Measurements from ENCODE around the gene PTOV1. TPM values are rescaled to one million over a fixed set of nuclear protein-coding genes. Genes with fewer than 3 reads are reported as not detected.

Gene PTOV1
- total and polyA plus RNA-seq, 2 of the 13 experiments (the other 11 are each of a cell fraction or from before 2014, with no cell fraction given), result 63.5 to 68.5 TPM

GRCh38 chr19:49877879-49878743, 27.2 kb downstream of the PTOV1 start (continued):
- no peak for TF ChIP-seq ZNF720 (CRISPR knock-in tag; IDR thresholded peaks at IDR 0.05)
- TF ChIP-seq ZNF703 (CRISPR knock-in tag; IDR thresholded peaks at IDR 0.05; ENCODE audit: borderline replicate concordance), result no peak
- TF ChIP-seq CENPBD1 (CRISPR knock-in tag; IDR thresholded peaks at IDR 0.05; ENCODE audit: borderline replicate concordance, low read depth), result no peak
- no peak for TF ChIP-seq NPAS2 (CRISPR knock-in tag; IDR thresholded peaks at IDR 0.05; ENCODE audit: borderline replicate concordance)
- TF ChIP-seq RCOR2 (CRISPR knock-in tag; IDR thresholded peaks at IDR 0.05), result no peak
- TF ChIP-seq TAF1 (CRISPR knock-in tag; IDR thresholded peaks at IDR 0.05), result peak; percentile 53
- TF ChIP-seq SP140L (CRISPR knock-in tag; IDR thresholded peaks at IDR 0.05; ENCODE audit: borderline replicate concordance), result no peak
- TF ChIP-seq BRCA1 (CRISPR knock-in tag; IDR thresholded peaks at IDR 0.05), result no peak
- no peak for TF ChIP-seq BORCS8-MEF2B (CRISPR knock-in tag; IDR thresholded peaks at IDR 0.05)
- no peak for TF ChIP-seq ZNF451 (CRISPR knock-in tag; IDR thresholded peaks at IDR 0.05)
- no peak for TF ChIP-seq CC2D1A (CRISPR knock-in tag; IDR thresholded peaks at IDR 0.05)
- TF ChIP-seq SRF (IDR thresholded peaks at IDR 0.05; ENCODE audit: low read depth, low read length), result no peak
- TF ChIP-seq ZNF777 (CRISPR knock-in tag; IDR thresholded peaks at IDR 0.05), result no peak
- peak; percentile 56 for TF ChIP-seq ZNF407 (CRISPR knock-in tag; IDR thresholded peaks at IDR 0.05; ENCODE audit: not compliant biosample characterization)
- TF ChIP-seq XBP1 (CRISPR knock-in tag; IDR thresholded peaks at IDR 0.05), result no peak
- no peak for TF ChIP-seq TARDBP (CRISPR knock-in tag; IDR thresholded peaks at IDR 0.05)
- no peak for TF ChIP-seq RARA (CRISPR knock-in tag; IDR thresholded peaks at IDR 0.05)
- no peak for TF ChIP-seq RBM39 (IDR thresholded peaks at IDR 0.05; ENCODE audit: low read depth, low read length, poor library complexity, severe bottlenecking)
- TF ChIP-seq DRAP1 (CRISPR knock-in tag; IDR thresholded peaks at IDR 0.05), result peak; percentile 35; the same call in 1 of the 2 replicates
- TF ChIP-seq HDAC2 (CRISPR knock-in tag; IDR thresholded peaks at IDR 0.05), result no peak; the same call in 1 of the 2 replicates

Measured in HepG2 (cell line).